Measurements from ENCODE around the gene TMEM120B. TPM values are rescaled to one million over a fixed set of nuclear protein-coding genes. Genes with fewer than 3 reads are reported as not detected.

The TMEM120B gene
- total RNA-seq, 1 experiment from 2014 or later: 14.2 TPM

- intact Hi-C loops (cut with micrococcal nuclease): no loop called here
- H3K36me3 Mint-ChIP-seq (ENCODE audit: insufficient read depth, unreplicated experiment): no peaks in the 10 kb centered on the region
- no peaks in the 10 kb centered on the region for H3K9me3 Mint-ChIP-seq (ENCODE audit: unreplicated experiment)
- peaks cover 5% of the 10 kb centered on the region for H3K4me1 Mint-ChIP-seq (ENCODE audit: insufficient read depth, unreplicated experiment)
- H3K4me3 Mint-ChIP-seq (ENCODE audit: unreplicated experiment): no peak overlapping the region
- TF ChIP-seq CTCF (IDR thresholded peaks at IDR 0.05; ENCODE audit: unreplicated experiment): no peak
- no peaks in the 10 kb centered on the region for H3K27me3 Mint-ChIP-seq (ENCODE audit: insufficient read depth, unreplicated experiment)
- no peak for DNase-seq (ENCODE audit: unreplicated experiment)
- no peak overlapping the region for H3K27ac Mint-ChIP-seq (ENCODE audit: low read depth, unreplicated experiment)
- CTCF ChIA-PET: interaction anchor here (0.8 to 1.4 kb wide), 2 partner anchors 12 to 25 kb away, joined by 3 to 6 read pairs; no protein-coding TSS in a partner anchor
- POLR2A ChIA-PET: interaction anchor here (1.2 kb wide), 1 partner anchor 15 kb away, joined by 3 read pairs; no protein-coding TSS in a partner anchor
- BruUV-seq (replicated peaks): no TSS peak
Observed at GRCh38 chr12:121769297-121769830, 56.8 kb downstream of the TMEM120B start.

GRCh38 chr12:121769831-121770301 lies 57.3 kb downstream of the TMEM120B start:
- TF ChIP-seq CTCF (IDR thresholded peaks at IDR 0.05; ENCODE audit: unreplicated experiment): no peak
- ChIA-PET POLR2A (interaction anchor here (1.2 kb wide), 1 partner anchor 15 kb away, joined by 3 read pairs; no protein-coding TSS in a partner anchor), CTCF (interaction anchor here (0.8 to 1.4 kb wide), 2 partner anchors 12 to 25 kb away, joined by 3 to 6 read pairs; no protein-coding TSS in a partner anchor)
- DNase-seq (ENCODE audit: unreplicated experiment): no peak
- Mint-ChIP-seq H3K27me3 (ENCODE audit: insufficient read depth, unreplicated experiment) (no peaks in the 10 kb centered on the region), H3K4me3 (ENCODE audit: unreplicated experiment) (no peak overlapping the region), H3K36me3 (ENCODE audit: insufficient read depth, unreplicated experiment) (no peaks in the 10 kb centered on the region), H3K4me1 (ENCODE audit: insufficient read depth, unreplicated experiment) (peaks cover 5% of the 10 kb centered on the region), H3K9me3 (ENCODE audit: unreplicated experiment) (no peaks in the 10 kb centered on the region), H3K27ac (ENCODE audit: low read depth, unreplicated experiment) (no peak overlapping the region)
- intact Hi-C loops (cut with micrococcal nuclease): no loop called here
- no TSS peak for BruUV-seq (replicated peaks)

- intact Hi-C loops (cut with micrococcal nuclease): no loop called here
- TF ChIP-seq CTCF (IDR thresholded peaks at IDR 0.05; ENCODE audit: unreplicated experiment): no peak
- ChIA-PET CTCF (no interaction called here), POLR2A (no interaction called here)
- no peak for DNase-seq (ENCODE audit: unreplicated experiment)
- no peaks in the 10 kb centered on the region for H3K36me3 Mint-ChIP-seq (ENCODE audit: insufficient read depth, unreplicated experiment)
- no peaks in the 10 kb centered on the region for H3K9me3 Mint-ChIP-seq (ENCODE audit: unreplicated experiment)
- BruUV-seq (replicated peaks): no TSS peak
- H3K27ac Mint-ChIP-seq (ENCODE audit: low read depth, unreplicated experiment): no peak overlapping the region
- no peaks in the 10 kb centered on the region for H3K27me3 Mint-ChIP-seq (ENCODE audit: insufficient read depth, unreplicated experiment)
- H3K4me3 Mint-ChIP-seq (ENCODE audit: unreplicated experiment): no peak overlapping the region
- peaks cover 5% of the 10 kb centered on the region for H3K4me1 Mint-ChIP-seq (ENCODE audit: insufficient read depth, unreplicated experiment)
Observed at GRCh38 chr12:121770388-121770787, 57.8 kb downstream of the TMEM120B start.

- intact Hi-C loops (cut with micrococcal nuclease): no loop called here
- no peak for TF ChIP-seq CTCF (IDR thresholded peaks at IDR 0.05; ENCODE audit: unreplicated experiment)
- Mint-ChIP-seq H3K4me3 (ENCODE audit: unreplicated experiment) (no peak overlapping the region), H3K36me3 (ENCODE audit: insufficient read depth, unreplicated experiment) (no peaks in the 10 kb centered on the region), H3K27ac (ENCODE audit: low read depth, unreplicated experiment) (no peak overlapping the region), H3K4me1 (ENCODE audit: insufficient read depth, unreplicated experiment) (peaks cover 5% of the 10 kb centered on the region), H3K27me3 (ENCODE audit: insufficient read depth, unreplicated experiment) (no peaks in the 10 kb centered on the region), H3K9me3 (ENCODE audit: unreplicated experiment) (no peaks in the 10 kb centered on the region)
- no TSS peak for BruUV-seq (replicated peaks)
- ChIA-PET CTCF (interaction anchor here (1.9 kb wide), 1 partner anchor 52 kb away, joined by 6 read pairs; no protein-coding TSS in a partner anchor), POLR2A (no interaction called here)
- DNase-seq (ENCODE audit: unreplicated experiment): no peak
Observed at GRCh38 chr12:121770813-121771625, 58.5 kb downstream of the TMEM120B start.
